Thyroid gland (tissue), 4 donors: ENCODE data around the gene GRK6.

Experiments used
- POLR2A ChIP-seq, 2 donors: fragments of 450-650 bp; IDR thresholded peaks; one replicate each; pipeline ENCODE4 v1.6.1; 2017; ENCODE audit warnings: antibody characterized with exemption in 2 of 2, mild to moderate bottlenecking in 2 of 2, moderate library complexity in 1 of 2
- TF ChIP-seq, protein P1 (sequence below), 6 experiments: fragments of 200-600 bp in 3 of 6; fragments of 450-650 bp in 3 of 6; sonication (generic) in 3 of 6; IDR thresholded peaks; one replicate each; pipeline ENCODE4 v1.5.1; 2016 to 2019; ENCODE audit warnings: antibody characterized with exemption in 6 of 6, mild to moderate bottlenecking in 2 of 6, inconsistent platforms in 1 of 6, moderate library complexity in 1 of 6

- TF ChIP-seq, protein P1, sequence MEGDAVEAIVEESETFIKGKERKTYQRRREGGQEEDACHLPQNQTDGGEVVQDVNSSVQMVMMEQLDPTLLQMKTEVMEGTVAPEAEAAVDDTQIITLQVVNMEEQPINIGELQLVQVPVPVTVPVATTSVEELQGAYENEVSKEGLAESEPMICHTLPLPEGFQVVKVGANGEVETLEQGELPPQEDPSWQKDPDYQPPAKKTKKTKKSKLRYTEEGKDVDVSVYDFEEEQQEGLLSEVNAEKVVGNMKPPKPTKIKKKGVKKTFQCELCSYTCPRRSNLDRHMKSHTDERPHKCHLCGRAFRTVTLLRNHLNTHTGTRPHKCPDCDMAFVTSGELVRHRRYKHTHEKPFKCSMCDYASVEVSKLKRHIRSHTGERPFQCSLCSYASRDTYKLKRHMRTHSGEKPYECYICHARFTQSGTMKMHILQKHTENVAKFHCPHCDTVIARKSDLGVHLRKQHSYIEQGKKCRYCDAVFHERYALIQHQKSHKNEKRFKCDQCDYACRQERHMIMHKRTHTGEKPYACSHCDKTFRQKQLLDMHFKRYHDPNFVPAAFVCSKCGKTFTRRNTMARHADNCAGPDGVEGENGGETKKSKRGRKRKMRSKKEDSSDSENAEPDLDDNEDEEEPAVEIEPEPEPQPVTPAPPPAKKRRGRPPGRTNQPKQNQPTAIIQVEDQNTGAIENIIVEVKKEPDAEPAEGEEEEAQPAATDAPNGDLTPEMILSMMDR (IDR thresholded peaks at IDR 0.05): no peak
- no peak for TF ChIP-seq POLR2A (IDR thresholded peaks at IDR 0.05)
Measured at GRCh38 chr5:177478711-177479646, 52.5 kb downstream of the GRK6 start.
